Ishikawa (cell line): ENCODE measurements around the gene HABP2.

Source experiments
- CEBPB ChIP-seq: IDR thresholded peaks from 2 replicates; pipeline ENCODE4 v1.6.1; 2012
- CREB1 ChIP-seq: IDR thresholded peaks from 2 replicates; pipeline ENCODE4 v1.6.1; 2012; ENCODE audit warnings: low read depth
- EGR1 ChIP-seq: IDR thresholded peaks from 2 replicates; pipeline ENCODE4 v1.6.1; 2012
- EP300 ChIP-seq: IDR thresholded peaks from 2 replicates; pipeline ENCODE4 v1.6.1; 2012; ENCODE audit warnings: borderline replicate concordance
- NFIC ChIP-seq: IDR thresholded peaks from 2 replicates; pipeline ENCODE4 v1.6.1; 2012
- RAD21 ChIP-seq: IDR thresholded peaks from 2 replicates; pipeline ENCODE4 v1.6.1; 2012; ENCODE audit warnings: low read depth
- TCF12 ChIP-seq: IDR thresholded peaks from 2 replicates; pipeline ENCODE4 v1.6.1; 2012; ENCODE audit warnings: low read depth
- YY1 ChIP-seq: IDR thresholded peaks from 2 replicates; pipeline ENCODE4 v1.6.1; 2012; ENCODE audit warnings: low read depth
- ZBTB7A ChIP-seq: IDR thresholded peaks from 2 replicates; pipeline ENCODE4 v1.6.1; 2012; ENCODE audit warnings: low read depth
- TF ChIP-seq, protein P1 (sequence below): IDR thresholded peaks from 2 replicates; pipeline ENCODE4 v1.6.1; 2012
- TF ChIP-seq, protein P2 (sequence below): IDR thresholded peaks from 2 replicates; pipeline ENCODE4 v1.6.1; 2012

DNA sequence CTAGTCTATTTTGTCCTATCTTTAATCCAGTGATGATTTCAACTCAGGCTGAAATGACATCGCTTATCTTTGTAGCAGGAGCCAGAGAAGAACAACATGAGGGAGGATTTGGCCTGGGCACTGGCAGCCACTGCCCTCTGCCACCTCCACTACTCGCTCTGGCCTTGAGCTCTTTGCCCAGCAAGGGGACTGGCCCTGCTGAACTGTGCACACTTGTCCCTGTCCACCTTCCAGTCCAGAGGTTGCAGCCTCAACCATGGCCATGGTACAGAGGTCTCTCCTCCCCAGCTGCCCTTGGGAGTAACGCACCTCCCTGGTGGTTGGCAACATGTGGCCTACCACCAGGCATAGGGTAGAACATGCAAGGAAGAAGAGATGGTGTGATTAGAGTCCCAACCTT is 8.4 kb downstream of the HABP2 start:
- TF ChIP-seq NFIC (no peak), CREB1 (no peak), ZBTB7A (no peak), YY1 (no peak), TCF12 (no peak), EP300 (no peak), CEBPB (no peak), EGR1 (no peak), RAD21 (no peak)
- TF ChIP-seq, protein P1, sequence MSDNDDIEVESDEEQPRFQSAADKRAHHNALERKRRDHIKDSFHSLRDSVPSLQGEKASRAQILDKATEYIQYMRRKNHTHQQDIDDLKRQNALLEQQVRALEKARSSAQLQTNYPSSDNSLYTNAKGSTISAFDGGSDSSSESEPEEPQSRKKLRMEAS, result no peak
- TF ChIP-seq, protein P2, sequence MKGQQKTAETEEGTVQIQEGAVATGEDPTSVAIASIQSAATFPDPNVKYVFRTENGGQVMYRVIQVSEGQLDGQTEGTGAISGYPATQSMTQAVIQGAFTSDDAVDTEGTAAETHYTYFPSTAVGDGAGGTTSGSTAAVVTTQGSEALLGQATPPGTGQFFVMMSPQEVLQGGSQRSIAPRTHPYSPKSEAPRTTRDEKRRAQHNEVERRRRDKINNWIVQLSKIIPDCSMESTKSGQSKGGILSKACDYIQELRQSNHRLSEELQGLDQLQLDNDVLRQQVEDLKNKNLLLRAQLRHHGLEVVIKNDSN, result no peak
